ENCODE data around the gene CLPTM1. TPM values are rescaled to one million over a fixed set of nuclear protein-coding genes. Genes with fewer than 3 reads are reported as not detected.
A peak's percentile ranks its signal among the peaks of the same experiment; 100 is the strongest.
"Not testable (repeated sequence)": the region's sequence is repeated elsewhere in the genome, so short reads cannot be mapped to it uniquely, and the experiment has no call there.

Gene CLPTM1
- total and polyA plus RNA-seq, 9 of the 15 experiments (the other 6 are each of a cell fraction or from before 2014, with no cell fraction given): 0.37 to 96.0 (median 27.5) TPM

GRCh38 chr19:44913512-44914432 is 41.4 kb upstream of the CLPTM1 start (continued):
- TF ChIP-seq NRF1 (conservative IDR thresholded peaks at IDR 0.05 in 1 of 2, IDR thresholded peaks at IDR 0.05 in 1 of 2): peak in 1 of 2 experiments; percentile 32; a peak in 1 of 4 replicates
- TF ChIP-seq ZNF175 (CRISPR knock-in tag; IDR thresholded peaks at IDR 0.05; ENCODE audit: low read depth): peak; percentile 63; the same call in 1 of the 2 replicates
- 0 out of 2 replicates have a peak, but pooled peaks have one; percentile 14 for TF ChIP-seq DDX20 (tag; IDR thresholded peaks at IDR 0.05; ENCODE audit: low read depth)
- TF ChIP-seq ZNF766 (CRISPR knock-in tag; conservative IDR thresholded peaks at IDR 0.05): peak; percentile 67; the same call in 1 of the 2 replicates
- TF ChIP-seq LEF1 (IDR thresholded peaks at IDR 0.05): peak; percentile 90
- peak; percentile 87 for TF ChIP-seq EP300 (IDR thresholded peaks at IDR 0.05; ENCODE audit: low read length)
- 0 out of 2 replicates have a peak, but pooled peaks have one; percentile 49 for TF ChIP-seq SMARCC2 (IDR thresholded peaks at IDR 0.05; ENCODE audit: low read depth)
- TF ChIP-seq NFIC (IDR thresholded peaks at IDR 0.05): peak; percentile 31; the same call in 1 of the 2 replicates
- TF ChIP-seq ZBTB11 (CRISPR knock-in tag; IDR thresholded peaks at IDR 0.05): 0 out of 6 replicates have a peak, but pooled peaks of 1 of the 3 experiments have one; percentile 9
- TF ChIP-seq SMARCA4 (IDR thresholded peaks at IDR 0.05): peak; percentile 80
- TF ChIP-seq ZNF318 (IDR thresholded peaks at IDR 0.05; ENCODE audit: borderline replicate concordance in 1 of 2, low read depth in 1 of 2): peak in 1 of 2 experiments; percentile 41; a peak in 2 of 4 replicates
- peak in 1 of 2 experiments; percentile 51; a peak in 2 of 4 replicates for TF ChIP-seq HDAC1 (IDR thresholded peaks at IDR 0.05)
- not testable (repeated sequence) for TF ChIP-seq ATF1 (CRISPR knock-in tag; IDR thresholded peaks at IDR 0.05)
- peak; percentile 35; the same call in 1 of the 2 replicates for TF ChIP-seq ATF1 (tag; IDR thresholded peaks at IDR 0.05)

Measured in K562 (cell line).